ENCODE results near the gene STK36. TPM values are rescaled to one million over a fixed set of nuclear protein-coding genes. Genes with fewer than 3 reads are reported as not detected.
A peak's percentile ranks its signal among the peaks of the same experiment; 100 is the strongest.

STK36 gene
- total RNA-seq, 6 experiments from 2014 or later = 20.0 to 31.0 (median 23.8) TPM

GRCh38 chr2:218642786-218643185, 29.1 kb upstream of the STK36 start:
- peaks cover 11% of the 10 kb centered on the region for H3K4me1 Mint-ChIP-seq (ENCODE audit: low read depth)
- H3K36me3 Mint-ChIP-seq (ENCODE audit: low read depth) = peaks cover 13% of the 10 kb centered on the region

GRCh38 chr2:218643751-218644310, 28.1 kb upstream of the STK36 start:
- Mint-ChIP-seq H3K4me3 (no peak overlapping the region), H3K36me3 (ENCODE audit: low read depth) (peaks cover 24% of the 10 kb centered on the region), H3K9me3 (no peaks in the 10 kb centered on the region), H3K27ac (no peak overlapping the region), H3K4me1 (ENCODE audit: low read depth) (peaks cover 11% of the 10 kb centered on the region), H3K27me3 (ENCODE audit: insufficient read depth) (no peaks in the 10 kb centered on the region; the same call in 1 of the 2 replicates)
- no peak for DNase-seq
- TF ChIP-seq CTCF (IDR thresholded peaks at IDR 0.05) = no peak

More at GRCh38 chr2:218642786-218643185, 29.1 kb upstream of the STK36 start:
- no peak overlapping the region for H3K27ac Mint-ChIP-seq
- no peak for TF ChIP-seq CTCF (IDR thresholded peaks at IDR 0.05)
- no peak overlapping the region for H3K4me3 Mint-ChIP-seq
- DNase-seq = no peak
- no peaks in the 10 kb centered on the region; the same call in 1 of the 2 replicates for H3K27me3 Mint-ChIP-seq (ENCODE audit: insufficient read depth)
- no peaks in the 10 kb centered on the region for H3K9me3 Mint-ChIP-seq

- H3K4me3 Mint-ChIP-seq = no peak overlapping the region
- H3K27ac Mint-ChIP-seq = peak overlapping the region; percentile 85
- DNase-seq = no peak
- peaks cover 22% of the 10 kb centered on the region for H3K36me3 Mint-ChIP-seq (ENCODE audit: low read depth)
- H3K4me1 Mint-ChIP-seq (ENCODE audit: low read depth) = peaks cover 11% of the 10 kb centered on the region
- peak; percentile 10; the same call in 1 of the 2 replicates for TF ChIP-seq CTCF (IDR thresholded peaks at IDR 0.05)
- H3K27me3 Mint-ChIP-seq (ENCODE audit: insufficient read depth) = no peaks in the 10 kb centered on the region; the same call in 1 of the 2 replicates
- no peaks in the 10 kb centered on the region for H3K9me3 Mint-ChIP-seq
Observed at GRCh38 chr2:218644721-218645120, 27.2 kb upstream of the STK36 start.

GRCh38 chr2:218645126-218645525, 26.8 kb upstream of the STK36 start:
- H3K27ac Mint-ChIP-seq = peak overlapping the region; percentile 85
- TF ChIP-seq CTCF (IDR thresholded peaks at IDR 0.05) = no peak

GRCh38 chr2:218648088-218648786, 23.6 kb upstream of the STK36 start:
- peaks cover 22% of the 10 kb centered on the region for H3K36me3 Mint-ChIP-seq (ENCODE audit: low read depth)
- H3K9me3 Mint-ChIP-seq = no peaks in the 10 kb centered on the region
- no peaks in the 10 kb centered on the region; the same call in 1 of the 2 replicates for H3K27me3 Mint-ChIP-seq (ENCODE audit: insufficient read depth)
- H3K4me3 Mint-ChIP-seq = no peak overlapping the region
- peak; percentile 50 for DNase-seq
- peaks cover 11% of the 10 kb centered on the region for H3K4me1 Mint-ChIP-seq (ENCODE audit: low read depth)
- H3K27ac Mint-ChIP-seq = no peak overlapping the region; the same call in 1 of the 2 replicates
- peak; percentile 92 for TF ChIP-seq CTCF (IDR thresholded peaks at IDR 0.05)

More at GRCh38 chr2:218645126-218645525, 26.8 kb upstream of the STK36 start:
- Mint-ChIP-seq H3K4me1 (ENCODE audit: low read depth) (peaks cover 11% of the 10 kb centered on the region), H3K4me3 (no peak overlapping the region), H3K9me3 (no peaks in the 10 kb centered on the region), H3K36me3 (ENCODE audit: low read depth) (peaks cover 22% of the 10 kb centered on the region), H3K27me3 (ENCODE audit: insufficient read depth) (no peaks in the 10 kb centered on the region; the same call in 1 of the 2 replicates)
- peak; percentile 66 for DNase-seq

Data from HFFc6 (cell line).